ENCODE measurements around the gene CCL24. TPM values are rescaled to one million over a fixed set of nuclear protein-coding genes. Genes with fewer than 3 reads are reported as not detected.

CCL24 gene
- polyA plus RNA-seq, 2 donors, result 0.68 TPM; not detected in 1

DNA sequence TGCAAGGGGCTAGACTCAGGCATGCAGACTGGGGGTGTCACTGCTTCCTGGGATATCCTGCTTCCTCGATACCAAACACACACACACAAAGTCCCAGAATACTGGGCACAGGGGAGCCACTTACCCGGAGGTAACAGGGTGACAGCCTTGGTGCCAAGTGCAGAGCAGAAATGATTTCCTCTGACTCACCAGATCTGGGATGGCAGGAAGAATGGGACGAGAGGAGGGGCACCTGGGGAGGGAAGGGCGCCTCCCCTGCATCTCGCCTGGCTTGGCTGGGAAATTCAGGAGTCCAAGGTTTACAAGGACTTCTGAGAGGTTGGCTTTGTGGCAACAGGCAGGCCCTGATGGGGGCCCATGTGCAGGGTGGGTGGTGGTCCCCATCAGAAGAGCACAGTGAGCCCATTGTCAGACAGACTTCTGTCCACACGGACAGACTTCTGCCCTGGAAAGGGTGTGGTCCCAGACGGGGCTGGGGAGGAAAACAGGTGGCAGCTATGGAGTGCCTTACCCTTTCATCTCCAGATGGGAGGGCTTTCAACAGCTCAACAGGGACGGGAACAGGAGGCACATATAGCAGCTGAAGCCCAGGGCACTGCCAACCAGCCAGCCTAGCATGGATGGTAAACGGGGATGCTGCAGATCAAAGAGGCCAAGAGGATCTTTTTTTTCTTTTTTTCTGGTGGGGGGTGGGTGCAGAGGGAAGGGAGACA, 9.7 kb upstream of the CCL24 start:
- Histone ChIP-seq H3K4me3 (ENCODE audit: low read depth in 1 of 2, low read length in 2 of 2) (no peak overlapping the region), H3K27ac (ENCODE audit: low read depth in 2 of 2, low read length in 1 of 2) (no peak overlapping the region), H3K27me3 (ENCODE audit: control insufficient read depth in 1 of 2, insufficient read depth in 2 of 2, low read length in 2 of 2) (no peaks in the 10 kb centered on the region), H3K36me3 (ENCODE audit: control insufficient read depth in 2 of 2, insufficient read depth in 2 of 2, low read length in 1 of 2) (no peaks in the 10 kb centered on the region), H3K4me1 (ENCODE audit: control insufficient read depth in 2 of 2, insufficient read depth in 2 of 2, low read length in 1 of 2) (peaks cover 0 to 8% of the 10 kb centered on the region in 2 donors), H3K9me3 (ENCODE audit: control insufficient read depth in 2 of 2, insufficient read depth in 1 of 2, low read depth in 1 of 2, low read length in 1 of 2) (no peaks in the 10 kb centered on the region)
- WGBS, 2 donors, result 36 to 41% methylated on average over 9 of the region's 9 CpGs

DNA sequence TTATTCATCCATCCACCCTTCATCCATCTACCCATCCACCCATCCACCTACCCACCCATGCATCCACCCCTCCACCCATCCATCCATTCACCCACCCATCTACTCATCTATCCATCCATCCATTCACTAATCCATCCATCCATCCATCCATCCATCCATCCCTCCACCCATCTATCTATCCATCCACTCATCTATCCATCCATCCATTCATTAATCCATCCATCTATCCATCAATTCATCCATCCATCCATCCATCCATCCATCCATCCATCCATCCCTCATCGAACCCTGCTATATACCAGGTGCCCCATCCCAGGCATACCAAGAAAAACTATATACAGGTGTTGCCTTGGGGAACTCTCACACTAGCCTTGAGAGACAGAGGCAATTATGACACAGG, 7.1 kb upstream of the CCL24 start:
- peaks cover 0 to 8% of the 10 kb centered on the region in 2 donors for H3K4me1 ChIP-seq (ENCODE audit: control insufficient read depth in 2 of 2, insufficient read depth in 2 of 2, low read length in 1 of 2)
- no peak overlapping the region for H3K4me3 ChIP-seq (ENCODE audit: low read depth in 1 of 2, low read length in 2 of 2)
- 87 to 91% methylated on average over 1 of the region's 1 CpG for WGBS, 2 donors
- H3K27me3 ChIP-seq (ENCODE audit: control insufficient read depth in 1 of 2, insufficient read depth in 2 of 2, low read length in 2 of 2), result no peaks in the 10 kb centered on the region
- H3K9me3 ChIP-seq (ENCODE audit: control insufficient read depth in 2 of 2, insufficient read depth in 1 of 2, low read depth in 1 of 2, low read length in 1 of 2), result no peaks in the 10 kb centered on the region
- H3K27ac ChIP-seq (ENCODE audit: low read depth in 2 of 2, low read length in 1 of 2), result no peak overlapping the region
- no peaks in the 10 kb centered on the region for H3K36me3 ChIP-seq (ENCODE audit: control insufficient read depth in 2 of 2, insufficient read depth in 2 of 2, low read length in 1 of 2)

DNA sequence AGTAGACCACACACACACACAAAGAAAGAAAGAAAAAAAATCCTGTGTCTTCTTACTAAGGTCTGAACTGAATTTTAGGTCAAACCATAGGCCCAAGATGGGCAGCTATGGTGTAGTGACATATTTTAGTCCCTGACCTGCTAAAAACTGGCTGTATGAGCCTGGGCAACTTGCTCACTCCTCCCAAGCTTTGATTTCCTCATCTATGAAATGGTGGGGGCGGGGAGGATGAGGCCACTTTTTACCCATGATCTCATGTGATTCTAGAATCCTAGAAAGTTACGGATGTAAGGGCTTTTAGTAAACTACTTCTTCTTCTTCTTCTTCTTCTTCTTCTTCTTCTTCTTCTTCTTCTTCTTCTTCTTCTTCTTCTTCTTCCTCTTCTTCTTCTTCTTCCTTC, 6.1 kb upstream of the CCL24 start:
- 85 to 92% methylated on average over 2 of the region's 2 CpGs for WGBS, 2 donors
- H3K9me3 ChIP-seq (ENCODE audit: control insufficient read depth in 2 of 2, insufficient read depth in 1 of 2, low read depth in 1 of 2, low read length in 1 of 2), result no peaks in the 10 kb centered on the region
- H3K27ac ChIP-seq (ENCODE audit: low read depth in 2 of 2, low read length in 1 of 2), result no peak overlapping the region
- H3K4me3 ChIP-seq (ENCODE audit: low read depth in 1 of 2, low read length in 2 of 2), result no peak overlapping the region
- no peaks in the 10 kb centered on the region for H3K27me3 ChIP-seq (ENCODE audit: control insufficient read depth in 1 of 2, insufficient read depth in 2 of 2, low read length in 2 of 2)
- no peaks in the 10 kb centered on the region for H3K36me3 ChIP-seq (ENCODE audit: control insufficient read depth in 2 of 2, insufficient read depth in 2 of 2, low read length in 1 of 2)
- H3K4me1 ChIP-seq (ENCODE audit: control insufficient read depth in 2 of 2, insufficient read depth in 2 of 2, low read length in 1 of 2), result peaks cover 0 to 8% of the 10 kb centered on the region in 2 donors

DNA sequence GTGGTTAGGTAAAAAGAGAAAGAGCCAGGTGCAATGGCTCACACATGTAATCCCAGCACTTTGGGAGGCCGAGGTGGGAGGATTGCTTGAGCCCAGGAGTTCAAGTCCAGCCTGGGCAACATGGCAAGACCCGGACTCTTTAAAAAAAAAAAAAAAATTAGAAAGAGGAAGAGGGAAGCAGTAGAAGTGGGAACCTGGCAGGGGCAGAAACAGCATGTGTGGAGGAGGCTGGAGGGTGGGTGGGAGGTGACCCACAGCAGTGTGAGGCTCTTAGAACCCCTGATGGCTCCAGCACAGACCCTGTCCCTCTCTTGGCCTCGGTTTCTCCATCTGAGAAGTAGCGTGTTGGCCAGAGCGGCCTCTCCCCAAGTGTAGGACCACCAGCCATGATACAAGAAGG, 4.9 kb upstream of the CCL24 start:
- H3K9me3 ChIP-seq (ENCODE audit: control insufficient read depth in 2 of 2, insufficient read depth in 1 of 2, low read depth in 1 of 2, low read length in 1 of 2), result no peaks in the 10 kb centered on the region
- no peak overlapping the region for H3K4me3 ChIP-seq (ENCODE audit: low read depth in 1 of 2, low read length in 2 of 2)
- H3K36me3 ChIP-seq (ENCODE audit: control insufficient read depth in 2 of 2, insufficient read depth in 2 of 2, low read length in 1 of 2), result no peaks in the 10 kb centered on the region
- peaks cover 0 to 7% of the 10 kb centered on the region in 2 donors for H3K4me1 ChIP-seq (ENCODE audit: control insufficient read depth in 2 of 2, insufficient read depth in 2 of 2, low read length in 1 of 2)
- H3K27me3 ChIP-seq (ENCODE audit: control insufficient read depth in 1 of 2, insufficient read depth in 2 of 2, low read length in 2 of 2), result no peaks in the 10 kb centered on the region
- no peak overlapping the region for H3K27ac ChIP-seq (ENCODE audit: low read depth in 2 of 2, low read length in 1 of 2)
- 88% methylated on average over 5 of the region's 5 CpGs for WGBS, 2 donors

DNA sequence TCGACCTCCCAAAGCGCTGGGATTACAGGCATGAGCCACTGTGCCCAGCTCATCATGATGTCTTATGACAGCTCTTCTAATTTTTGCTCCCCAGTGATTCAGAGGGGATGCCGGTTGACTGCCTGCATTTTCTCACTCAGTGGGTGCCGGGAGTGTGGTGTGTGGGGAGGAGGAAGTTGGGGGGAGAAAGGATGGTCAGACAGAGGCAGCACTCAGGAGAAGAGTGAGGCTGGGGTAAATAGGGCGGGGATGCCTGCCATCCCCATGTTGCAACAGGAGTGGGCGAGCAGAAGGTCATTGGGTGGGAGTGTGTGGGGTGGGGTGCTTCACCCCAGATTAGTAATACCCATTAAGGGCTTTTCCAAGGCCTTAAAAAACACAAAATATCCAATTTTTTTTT, 3.5 kb upstream of the CCL24 start:
- Histone ChIP-seq H3K27me3 (ENCODE audit: control insufficient read depth in 1 of 2, insufficient read depth in 2 of 2, low read length in 2 of 2) (no peaks in the 10 kb centered on the region), H3K27ac (ENCODE audit: low read depth in 2 of 2, low read length in 1 of 2) (no peak overlapping the region), H3K4me1 (ENCODE audit: control insufficient read depth in 2 of 2, insufficient read depth in 2 of 2, low read length in 1 of 2) (no peaks in the 10 kb centered on the region), H3K9me3 (ENCODE audit: control insufficient read depth in 2 of 2, insufficient read depth in 1 of 2, low read depth in 1 of 2, low read length in 1 of 2) (no peaks in the 10 kb centered on the region), H3K4me3 (ENCODE audit: low read depth in 1 of 2, low read length in 2 of 2) (no peak overlapping the region), H3K36me3 (ENCODE audit: control insufficient read depth in 2 of 2, insufficient read depth in 2 of 2, low read length in 1 of 2) (no peaks in the 10 kb centered on the region)
- 72 to 74% methylated on average over 6 of the region's 6 CpGs for WGBS, 2 donors

DNA sequence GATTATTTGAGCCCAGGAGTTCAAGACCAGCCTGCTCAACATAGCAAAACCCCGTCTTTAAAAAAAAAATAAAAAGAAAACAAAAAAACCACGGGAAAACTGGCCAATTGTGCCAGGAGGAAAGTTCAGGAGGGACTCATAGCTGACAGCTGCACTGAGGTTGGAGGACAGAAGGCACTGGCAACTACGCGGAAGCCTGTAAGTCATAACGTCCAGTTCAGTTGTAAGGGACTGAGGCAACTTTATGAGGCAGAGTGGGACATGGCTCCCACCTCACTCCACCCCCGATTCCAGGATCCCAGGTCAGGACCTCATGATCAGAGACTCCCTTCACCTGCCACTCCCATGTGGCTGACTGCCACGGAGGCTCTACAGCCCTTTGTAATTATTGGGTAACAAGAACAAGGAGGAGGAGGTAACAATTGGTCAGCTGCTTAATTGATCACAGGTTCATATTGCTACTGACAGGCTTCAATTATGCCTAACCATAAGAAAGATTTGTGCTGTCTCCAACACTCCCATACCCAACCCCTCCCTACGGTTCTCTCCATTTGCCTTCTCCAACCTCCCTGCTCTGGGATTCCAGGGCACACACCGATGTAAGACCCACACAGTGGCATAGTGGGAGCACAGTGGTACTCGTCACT, 1.9 kb upstream of the CCL24 start:
- no peaks in the 10 kb centered on the region for H3K4me1 ChIP-seq (ENCODE audit: control insufficient read depth in 2 of 2, insufficient read depth in 2 of 2, low read length in 1 of 2)
- no peak overlapping the region for H3K27ac ChIP-seq (ENCODE audit: low read depth in 2 of 2, low read length in 1 of 2)
- H3K27me3 ChIP-seq (ENCODE audit: control insufficient read depth in 1 of 2, insufficient read depth in 2 of 2, low read length in 2 of 2), result no peaks in the 10 kb centered on the region
- 54 to 57% methylated on average over 10 of the region's 10 CpGs for WGBS, 2 donors
- H3K4me3 ChIP-seq (ENCODE audit: low read depth in 1 of 2, low read length in 2 of 2), result no peak overlapping the region
- no peaks in the 10 kb centered on the region for H3K36me3 ChIP-seq (ENCODE audit: control insufficient read depth in 2 of 2, insufficient read depth in 2 of 2, low read length in 1 of 2)
- H3K9me3 ChIP-seq (ENCODE audit: control insufficient read depth in 2 of 2, insufficient read depth in 1 of 2, low read depth in 1 of 2, low read length in 1 of 2), result no peaks in the 10 kb centered on the region

DNA sequence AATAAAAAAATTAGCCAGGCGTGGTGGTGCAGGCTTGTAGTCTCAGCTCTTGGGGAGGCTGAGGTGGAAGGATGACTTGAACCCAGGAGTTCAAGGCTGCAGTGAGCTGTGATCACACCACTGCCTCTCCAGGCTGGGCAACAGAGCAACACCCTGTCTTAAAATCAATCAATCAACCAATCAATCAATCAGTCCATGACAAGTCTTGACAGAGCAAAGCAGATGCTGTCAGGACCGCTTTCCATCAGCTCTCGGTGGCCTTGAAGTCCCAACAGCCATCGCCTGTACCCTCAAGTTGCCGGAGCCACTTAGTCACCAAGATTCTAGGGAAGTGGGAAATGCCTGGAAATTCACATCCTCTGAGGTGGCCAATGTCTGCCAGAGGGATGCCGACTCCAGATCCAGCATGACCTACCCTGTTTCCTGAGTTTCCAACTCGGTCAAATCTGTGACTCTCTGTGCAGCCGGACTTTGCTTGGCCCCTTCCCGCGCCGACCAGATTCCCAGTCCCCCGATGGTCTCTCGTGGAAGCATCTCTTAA, 871 bp upstream of the CCL24 start:
- H3K9me3 ChIP-seq (ENCODE audit: control insufficient read depth in 2 of 2, insufficient read depth in 1 of 2, low read depth in 1 of 2, low read length in 1 of 2), result no peaks in the 10 kb centered on the region
- H3K4me1 ChIP-seq (ENCODE audit: control insufficient read depth in 2 of 2, insufficient read depth in 2 of 2, low read length in 1 of 2), result no peaks in the 10 kb centered on the region
- H3K27ac ChIP-seq (ENCODE audit: low read depth in 2 of 2, low read length in 1 of 2), result no peak overlapping the region
- H3K36me3 ChIP-seq (ENCODE audit: control insufficient read depth in 2 of 2, insufficient read depth in 2 of 2, low read length in 1 of 2), result no peaks in the 10 kb centered on the region
- H3K4me3 ChIP-seq (ENCODE audit: low read depth in 1 of 2, low read length in 2 of 2), result no peak overlapping the region
- WGBS, 2 donors, result 77 to 81% methylated on average over 13 of the region's 13 CpGs
- no peaks in the 10 kb centered on the region for H3K27me3 ChIP-seq (ENCODE audit: control insufficient read depth in 1 of 2, insufficient read depth in 2 of 2, low read length in 2 of 2)

DNA sequence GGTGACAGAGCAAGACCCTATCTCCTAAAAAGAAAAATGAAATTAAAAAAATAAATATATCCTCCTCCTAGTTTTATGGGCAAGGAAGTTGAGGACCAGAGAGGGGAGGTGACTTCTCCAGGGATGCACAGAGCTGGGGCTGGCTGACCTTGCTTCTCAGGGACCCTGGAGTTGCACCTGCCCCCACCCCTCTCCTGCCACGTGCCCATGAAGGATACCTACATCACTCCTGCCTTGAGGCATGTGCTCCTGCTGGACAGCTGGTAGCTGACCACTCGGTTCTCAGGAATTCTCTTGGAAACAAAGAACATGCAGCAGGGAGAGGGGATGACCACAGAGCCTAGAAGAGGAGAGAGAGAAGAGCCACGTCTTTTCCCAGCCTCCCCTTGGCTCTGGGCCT, 522 bp downstream of the CCL24 start:
- Histone ChIP-seq H3K4me3 (ENCODE audit: low read depth in 1 of 2, low read length in 2 of 2) (no peak overlapping the region), H3K4me1 (ENCODE audit: control insufficient read depth in 2 of 2, insufficient read depth in 2 of 2, low read length in 1 of 2) (no peaks in the 10 kb centered on the region), H3K27me3 (ENCODE audit: control insufficient read depth in 1 of 2, insufficient read depth in 2 of 2, low read length in 2 of 2) (no peaks in the 10 kb centered on the region), H3K9me3 (ENCODE audit: control insufficient read depth in 2 of 2, insufficient read depth in 1 of 2, low read depth in 1 of 2, low read length in 1 of 2) (peaks cover 0 to 2% of the 10 kb centered on the region in 2 donors), H3K36me3 (ENCODE audit: control insufficient read depth in 2 of 2, insufficient read depth in 2 of 2, low read length in 1 of 2) (no peaks in the 10 kb centered on the region), H3K27ac (ENCODE audit: low read depth in 2 of 2, low read length in 1 of 2) (no peak overlapping the region)
- WGBS, 2 donors, result 37 to 67% methylated on average over 3 of the region's 3 CpGs

DNA sequence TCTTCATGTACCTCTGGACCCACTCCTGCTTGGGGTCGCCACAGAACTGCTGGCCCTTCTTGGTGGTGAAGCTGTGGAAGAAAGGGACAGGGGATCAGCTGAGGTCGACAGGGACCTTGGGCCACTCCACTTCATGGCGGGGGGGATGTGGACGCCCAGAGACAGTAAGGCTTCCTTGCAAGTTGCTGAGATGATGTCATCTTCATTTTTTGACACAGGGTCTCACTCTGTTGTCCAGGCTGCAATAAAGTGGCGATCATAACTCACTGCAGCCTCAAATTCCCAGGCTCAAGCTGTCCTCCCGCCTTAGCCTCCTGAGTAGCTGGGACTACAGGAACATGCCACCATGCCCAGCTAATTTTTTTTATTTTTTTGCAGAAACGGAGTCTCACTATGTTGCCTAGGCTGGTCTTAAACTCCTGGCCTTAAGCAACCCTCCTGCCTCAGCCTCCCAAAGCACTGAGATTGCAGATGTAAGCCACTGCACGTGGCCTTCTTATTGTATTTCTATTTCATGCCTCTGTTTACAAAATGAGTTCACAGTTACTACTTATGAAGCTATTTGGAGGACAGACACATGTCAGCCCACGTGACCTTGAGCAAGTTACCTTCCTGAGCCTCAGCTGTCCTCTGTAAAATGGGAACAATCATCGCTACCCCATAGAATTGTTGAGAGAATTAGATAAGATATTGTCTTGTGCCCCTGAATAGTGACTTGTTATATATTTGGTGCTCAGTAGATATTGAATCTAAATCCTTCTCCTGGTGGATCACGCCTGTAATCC, 1.5 kb downstream of the CCL24 start:
- Histone ChIP-seq H3K9me3 (ENCODE audit: control insufficient read depth in 2 of 2, insufficient read depth in 1 of 2, low read depth in 1 of 2, low read length in 1 of 2) (peaks cover 2 to 10% of the 10 kb centered on the region in 2 donors), H3K4me1 (ENCODE audit: control insufficient read depth in 2 of 2, insufficient read depth in 2 of 2, low read length in 1 of 2) (no peaks in the 10 kb centered on the region), H3K4me3 (ENCODE audit: low read depth in 1 of 2, low read length in 2 of 2) (no peak overlapping the region), H3K36me3 (ENCODE audit: control insufficient read depth in 2 of 2, insufficient read depth in 2 of 2, low read length in 1 of 2) (no peaks in the 10 kb centered on the region), H3K27me3 (ENCODE audit: control insufficient read depth in 1 of 2, insufficient read depth in 2 of 2, low read length in 2 of 2) (no peaks in the 10 kb centered on the region), H3K27ac (ENCODE audit: low read depth in 2 of 2, low read length in 1 of 2) (no peak overlapping the region)
- 85 to 86% methylated on average over 11 of the region's 11 CpGs for WGBS, 2 donors
